Measurements from ENCODE around the gene UGT1A9.

UGT1A9 gene

DNA sequence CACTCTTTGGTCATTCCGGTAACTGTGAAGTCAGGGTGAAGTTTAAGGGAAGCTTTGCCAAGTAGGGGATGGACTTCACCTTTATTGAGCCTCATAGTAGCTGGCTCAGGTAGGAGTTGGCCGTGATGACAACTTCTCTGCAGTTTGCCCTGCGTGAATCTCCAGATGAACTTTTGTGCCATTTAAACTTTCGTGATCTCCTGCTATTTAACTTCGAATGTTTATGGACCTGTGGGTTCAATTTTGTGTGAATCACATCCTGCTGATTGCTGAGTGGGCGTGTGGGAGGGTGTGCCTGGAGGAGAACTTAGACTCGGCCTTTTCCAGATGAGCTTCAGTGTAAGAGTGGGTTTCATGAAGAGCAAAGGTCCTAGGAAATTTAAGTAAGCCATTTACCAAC is 92.6 kb downstream of the UGT1A9 start:
- peak in 1 of 2 donors; percentile 12 for DNase-seq

DNA sequence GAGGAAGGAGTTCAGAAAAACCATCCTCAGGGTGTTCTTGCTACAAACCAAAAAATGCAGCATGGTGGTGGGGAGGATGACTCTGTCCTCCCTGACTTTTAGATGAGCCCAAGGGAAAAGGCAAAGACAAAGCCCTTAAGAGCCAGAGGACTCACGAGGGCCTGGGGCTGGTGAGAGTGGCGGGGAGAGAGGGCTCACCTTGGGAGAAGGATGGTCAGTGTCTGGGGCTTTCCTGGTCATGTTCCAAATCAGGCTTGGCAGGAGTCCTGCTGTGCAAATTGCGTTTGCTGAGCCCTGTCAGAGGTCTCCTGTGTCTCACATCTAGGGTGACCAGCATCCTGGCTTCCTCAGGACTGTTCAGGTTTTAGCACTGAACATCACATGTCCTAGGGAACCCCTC is 93.1 kb downstream of the UGT1A9 start:
- no peak for DNase-seq

DNA sequence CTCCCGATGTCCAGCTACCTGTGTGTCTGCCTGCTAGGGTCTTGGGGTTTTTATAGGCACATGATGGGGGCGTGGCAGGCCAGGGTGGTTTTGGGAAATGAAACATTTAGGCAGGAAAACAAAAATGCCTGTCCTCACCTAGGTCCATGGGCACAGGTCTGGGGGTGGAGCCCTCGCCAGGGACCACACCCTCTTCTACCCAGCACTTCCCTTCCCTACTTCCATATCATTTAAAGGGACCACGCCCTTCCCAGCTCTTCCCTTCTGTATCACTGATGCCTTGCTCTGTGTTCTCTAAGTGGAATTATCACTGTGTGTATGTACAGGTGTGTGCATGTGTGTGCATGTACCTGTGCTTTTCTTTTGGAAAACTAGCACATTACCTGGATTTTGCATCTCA is 94.7 kb downstream of the UGT1A9 start:
- no peak for DNase-seq

DNA sequence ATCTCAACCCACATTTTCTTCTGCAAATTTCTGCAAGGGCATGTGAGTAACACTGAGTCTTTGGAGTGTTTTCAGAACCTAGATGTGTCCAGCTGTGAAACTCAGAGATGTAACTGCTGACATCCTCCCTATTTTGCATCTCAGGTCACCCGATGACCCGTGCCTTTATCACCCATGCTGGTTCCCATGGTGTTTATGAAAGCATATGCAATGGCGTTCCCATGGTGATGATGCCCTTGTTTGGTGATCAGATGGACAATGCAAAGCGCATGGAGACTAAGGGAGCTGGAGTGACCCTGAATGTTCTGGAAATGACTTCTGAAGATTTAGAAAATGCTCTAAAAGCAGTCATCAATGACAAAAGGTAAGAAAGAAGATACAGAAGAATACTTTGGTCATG is 96.4 kb downstream of the UGT1A9 start:
- no peak for DNase-seq

DNA sequence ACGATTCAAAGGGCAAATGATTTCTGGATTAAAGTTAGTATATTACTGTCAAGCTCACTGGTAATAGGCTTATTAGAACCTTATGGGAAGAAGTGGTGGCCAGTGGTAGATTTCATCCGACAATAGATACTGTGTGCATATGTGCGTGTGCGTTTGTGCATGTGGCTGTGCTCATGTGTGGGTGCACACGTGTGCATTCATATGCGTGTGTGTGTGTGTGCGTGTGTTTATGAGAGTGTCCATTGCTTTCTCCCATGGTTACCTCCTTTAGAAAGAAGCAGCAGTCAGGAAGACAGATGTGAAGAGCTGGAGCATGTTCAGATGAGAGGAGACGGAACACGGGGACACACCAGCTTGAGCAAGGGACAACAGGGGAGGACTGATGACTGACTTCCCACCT is 97.6 kb downstream of the UGT1A9 start:
- no peak for DNase-seq

DNA sequence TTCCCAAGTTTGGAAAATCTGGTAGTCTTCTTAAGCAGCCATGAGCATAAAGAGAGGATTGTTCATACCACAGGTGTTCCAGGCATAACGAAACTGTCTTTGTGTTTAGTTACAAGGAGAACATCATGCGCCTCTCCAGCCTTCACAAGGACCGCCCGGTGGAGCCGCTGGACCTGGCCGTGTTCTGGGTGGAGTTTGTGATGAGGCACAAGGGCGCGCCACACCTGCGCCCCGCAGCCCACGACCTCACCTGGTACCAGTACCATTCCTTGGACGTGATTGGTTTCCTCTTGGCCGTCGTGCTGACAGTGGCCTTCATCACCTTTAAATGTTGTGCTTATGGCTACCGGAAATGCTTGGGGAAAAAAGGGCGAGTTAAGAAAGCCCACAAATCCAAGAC is 100.5 kb downstream of the UGT1A9 start:
- DNase-seq: no peak

DNA sequence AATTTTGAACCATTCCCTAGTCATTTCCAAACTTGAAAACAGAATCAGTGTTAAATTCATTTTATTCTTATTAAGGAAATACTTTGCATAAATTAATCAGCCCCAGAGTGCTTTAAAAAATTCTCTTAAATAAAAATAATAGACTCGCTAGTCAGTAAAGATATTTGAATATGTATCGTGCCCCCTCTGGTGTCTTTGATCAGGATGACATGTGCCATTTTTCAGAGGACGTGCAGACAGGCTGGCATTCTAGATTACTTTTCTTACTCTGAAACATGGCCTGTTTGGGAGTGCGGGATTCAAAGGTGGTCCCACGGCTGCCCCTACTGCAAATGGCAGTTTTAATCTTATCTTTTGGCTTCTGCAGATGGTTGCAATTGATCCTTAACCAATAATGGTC is 100.9 kb downstream of the UGT1A9 start:
- DNase-seq: no peak

DNA sequence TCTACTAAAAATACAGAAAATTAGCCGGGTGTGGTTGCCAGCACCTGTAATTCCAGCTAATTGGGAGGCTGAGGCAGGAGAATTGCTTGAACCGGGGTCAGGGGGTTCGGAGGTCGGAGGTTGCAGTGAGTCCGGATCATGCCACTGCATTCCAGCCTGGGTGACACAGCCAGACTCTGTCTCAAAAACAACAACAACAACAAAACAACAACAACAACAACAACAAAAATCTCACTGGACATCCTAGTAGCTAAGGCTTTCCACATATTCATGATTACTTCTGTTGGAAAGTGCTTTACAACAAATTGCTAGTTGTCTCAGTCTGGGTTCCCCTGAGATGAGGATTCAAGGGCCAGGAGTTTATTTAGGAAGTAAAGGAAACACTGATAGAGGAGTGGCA is 102.2 kb downstream of the UGT1A9 start:
- no peak for DNase-seq

DNA sequence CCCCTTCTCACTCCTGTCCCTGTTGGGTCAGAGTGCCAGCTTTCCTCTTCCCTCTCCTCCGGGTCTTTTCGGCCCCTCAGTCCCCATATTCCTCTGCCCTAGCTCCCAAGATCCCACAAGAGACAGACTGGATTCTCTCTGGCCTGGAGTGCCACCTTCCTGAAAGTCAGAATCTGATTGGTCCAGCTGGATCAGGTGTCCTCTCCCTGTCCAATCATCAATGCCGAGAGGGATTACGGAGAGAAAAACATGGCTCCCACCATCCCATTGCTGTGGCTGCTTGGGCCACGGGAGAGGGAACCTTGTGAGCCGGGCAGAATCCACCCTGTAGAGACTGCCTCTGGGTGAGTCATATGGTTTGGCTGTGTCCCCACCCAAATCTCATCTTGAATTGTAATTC is 103.7 kb downstream of the UGT1A9 start:
- DNase-seq: no peak

DNA sequence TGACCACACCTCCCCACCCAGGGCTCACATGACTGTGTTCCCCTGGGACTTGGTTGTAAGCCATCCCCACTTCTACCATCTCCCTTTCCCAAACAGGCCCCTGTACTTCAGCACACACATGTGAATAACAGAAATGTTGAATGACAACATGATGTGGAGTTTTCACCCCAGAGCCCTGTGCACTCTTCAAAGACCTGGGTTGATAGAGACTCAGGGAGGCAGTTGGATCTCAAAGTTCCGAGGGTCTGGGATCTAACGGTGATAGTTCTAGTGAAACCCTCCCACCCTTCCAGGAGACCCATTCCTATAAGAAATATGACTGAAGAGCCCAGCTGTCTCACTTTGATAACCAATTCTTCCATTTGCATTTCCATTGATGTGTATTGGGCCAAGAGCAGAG is 106.3 kb downstream of the UGT1A9 start, which contains the start of gene MROH2A:
TSS of gene MROH2A (plus strand) at position 301 of the 400 bp plus-strand sequence. CDS start 1,029 bp downstream, outside the sequence.
- no peak for DNase-seq

DNA sequence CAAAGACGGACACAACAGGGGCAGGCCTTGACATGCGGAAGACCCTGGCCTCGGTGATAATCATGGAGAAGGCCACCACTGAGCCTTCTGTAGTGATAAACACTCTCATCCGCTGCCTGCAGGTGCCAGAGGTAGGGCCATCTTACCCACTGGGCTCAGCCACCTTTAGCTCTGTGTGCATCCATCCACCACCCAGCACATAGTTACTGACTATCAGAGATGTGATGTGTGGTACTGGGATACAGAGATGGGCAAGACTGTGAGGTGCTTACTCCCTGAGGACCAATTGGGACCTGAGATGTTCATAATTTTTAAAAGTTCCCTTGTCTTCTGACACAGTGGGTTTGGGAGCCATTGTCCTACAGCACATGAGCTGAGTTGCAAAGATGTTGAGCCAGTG is 108.0 kb downstream of the UGT1A9 start:
- no peak for DNase-seq

DNA sequence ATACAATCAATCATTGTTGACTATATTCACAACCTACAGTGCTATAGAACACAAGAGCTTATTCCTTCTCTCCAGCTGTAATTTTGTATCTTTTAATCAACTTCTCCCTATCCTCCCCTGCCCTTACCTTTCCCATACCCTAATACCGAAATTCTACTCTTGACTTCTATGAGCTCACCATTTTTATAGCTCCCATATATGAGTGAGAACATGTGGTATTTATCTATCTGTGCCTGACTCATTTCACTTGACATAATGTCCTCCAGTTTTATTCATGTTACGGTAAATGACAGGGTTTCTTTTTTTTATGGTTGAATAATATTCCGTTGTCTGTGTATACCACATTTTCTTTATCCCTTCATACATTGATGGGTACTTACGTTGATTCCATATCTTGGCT is 109.1 kb downstream of the UGT1A9 start:
- DNase-seq: no peak

DNA sequence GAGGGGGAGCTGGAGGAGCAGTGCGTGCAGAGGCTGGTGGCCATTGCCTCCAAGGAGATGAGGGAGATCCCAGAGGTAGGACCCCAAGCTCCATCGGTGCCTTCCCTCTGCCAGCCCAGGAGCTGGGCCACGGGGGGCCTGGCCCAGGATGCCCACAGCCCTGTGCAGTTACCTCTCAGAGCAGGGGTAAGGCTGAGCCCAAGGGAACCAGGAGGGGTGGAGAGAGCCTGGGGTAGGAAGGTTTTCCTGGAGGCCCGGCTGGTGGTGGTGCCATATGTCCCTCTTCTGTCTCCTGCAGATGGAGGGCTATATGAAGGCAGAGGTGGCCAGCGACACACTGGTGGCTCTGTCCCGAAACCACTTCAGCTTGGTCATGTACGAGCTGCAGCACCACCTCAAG is 117.9 kb downstream of the UGT1A9 start:
- no peak for DNase-seq

DNA sequence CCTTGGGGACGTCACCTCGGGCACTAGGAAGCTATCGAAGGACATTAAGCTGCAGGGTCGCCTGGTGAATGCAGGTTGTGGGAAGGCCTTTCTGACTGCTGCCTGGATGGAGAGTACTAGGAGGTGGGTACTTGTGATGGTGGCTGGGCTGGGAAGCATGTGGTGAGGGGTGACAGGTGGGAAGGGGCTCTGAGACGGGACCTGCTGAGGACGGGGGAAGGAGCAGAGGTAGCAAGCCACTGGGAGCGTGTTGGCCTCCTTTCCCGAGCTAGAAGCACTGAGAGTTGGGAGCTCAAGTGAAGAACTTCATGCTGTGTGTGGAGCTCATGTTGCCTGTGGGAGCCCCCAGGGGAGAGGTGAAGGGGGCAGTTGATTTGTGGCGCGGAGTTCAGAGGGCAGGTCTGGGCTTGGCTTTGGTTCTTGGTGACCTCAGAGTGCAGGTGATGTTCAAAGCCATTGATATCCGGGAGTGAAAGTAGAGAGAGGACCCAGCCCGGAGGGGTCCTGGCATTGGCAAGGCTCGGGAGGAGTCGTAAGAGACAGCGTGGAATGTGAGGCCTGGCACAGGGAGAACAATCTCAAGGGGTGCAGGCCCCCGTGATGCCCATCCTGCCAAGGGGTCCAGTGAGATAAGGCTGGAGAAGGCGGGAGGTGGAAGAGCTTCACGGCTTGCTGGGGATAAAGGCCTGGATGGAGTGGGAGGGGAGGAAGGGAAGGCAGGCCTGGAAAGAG is 119.6 kb downstream of the UGT1A9 start:
- DNase-seq: no peak

DNA sequence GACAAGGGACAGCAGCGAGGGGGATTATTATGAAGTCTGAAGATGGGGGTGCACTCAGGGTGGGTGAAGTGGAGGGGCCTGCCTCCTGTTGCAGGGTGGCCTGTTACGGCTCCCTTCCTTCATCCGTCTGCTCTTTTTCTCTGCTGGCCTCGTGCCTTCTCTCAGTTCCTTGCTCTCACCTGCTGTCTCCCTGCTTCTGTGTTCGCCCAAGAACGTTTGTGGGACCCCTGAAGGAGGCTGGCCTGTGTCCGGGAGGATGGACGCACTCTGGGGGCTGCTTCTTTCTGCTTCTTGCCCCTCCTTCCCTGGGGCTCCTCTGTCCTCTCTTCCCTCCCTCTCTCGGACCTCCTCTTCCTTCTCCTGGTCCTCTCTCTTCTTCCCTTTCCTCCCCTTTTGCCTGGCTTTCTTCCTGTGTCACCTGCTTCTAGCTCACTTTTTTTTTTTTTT is 120.2 kb downstream of the UGT1A9 start:
- DNase-seq: no peak

DNA sequence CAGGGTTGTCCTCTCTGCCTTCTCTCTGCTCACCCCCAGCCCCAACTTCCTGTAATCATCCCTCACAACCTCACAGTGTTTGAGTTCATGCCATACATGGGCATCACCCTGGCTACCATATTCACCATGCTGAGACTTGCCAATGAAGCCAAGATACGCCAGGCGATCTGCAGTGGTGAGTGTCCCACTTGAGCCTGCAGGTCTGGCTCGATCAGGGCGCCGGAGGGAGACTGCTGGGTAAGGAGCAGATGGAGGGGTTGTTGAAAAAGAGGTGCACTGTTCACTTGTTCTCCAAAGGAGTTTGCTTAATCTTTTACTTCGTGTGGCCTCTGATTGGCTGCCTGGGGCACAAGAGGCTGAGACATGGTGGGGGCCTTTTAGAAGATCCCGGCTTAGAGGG is 121.0 kb downstream of the UGT1A9 start:
- no peak for DNase-seq

DNA sequence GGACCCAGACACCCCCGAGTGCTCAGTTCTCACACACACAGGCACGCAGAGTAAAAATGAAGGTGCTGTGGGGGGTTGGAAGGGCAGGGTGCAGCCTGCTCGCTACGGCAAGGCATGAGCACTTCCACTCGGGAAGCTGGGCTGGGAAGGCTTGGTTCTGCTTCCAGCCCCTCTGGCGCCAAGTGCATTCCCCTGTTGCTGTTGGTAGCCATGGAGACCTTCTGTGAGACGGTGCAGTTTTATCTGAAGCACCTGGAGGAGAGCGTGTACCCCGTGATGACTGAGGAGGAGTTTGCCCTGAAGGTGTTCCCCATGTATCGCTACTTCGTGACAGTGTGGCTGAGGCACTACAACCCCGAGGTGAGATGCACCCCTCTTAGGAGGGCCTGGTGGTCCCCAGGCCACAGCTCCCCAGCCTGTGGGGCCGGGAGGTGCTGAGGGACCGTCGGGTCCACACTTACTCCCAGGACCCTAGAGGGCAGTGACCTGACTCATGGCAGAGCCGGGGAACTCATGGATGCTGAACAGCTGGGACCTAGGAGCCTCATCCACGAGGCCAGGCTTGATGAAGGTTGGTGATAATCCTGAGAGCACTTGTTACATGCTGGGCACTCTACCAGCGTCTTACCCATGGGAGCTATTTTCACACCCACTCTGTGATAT is 121.9 kb downstream of the UGT1A9 start:
- no peak for DNase-seq

DNA sequence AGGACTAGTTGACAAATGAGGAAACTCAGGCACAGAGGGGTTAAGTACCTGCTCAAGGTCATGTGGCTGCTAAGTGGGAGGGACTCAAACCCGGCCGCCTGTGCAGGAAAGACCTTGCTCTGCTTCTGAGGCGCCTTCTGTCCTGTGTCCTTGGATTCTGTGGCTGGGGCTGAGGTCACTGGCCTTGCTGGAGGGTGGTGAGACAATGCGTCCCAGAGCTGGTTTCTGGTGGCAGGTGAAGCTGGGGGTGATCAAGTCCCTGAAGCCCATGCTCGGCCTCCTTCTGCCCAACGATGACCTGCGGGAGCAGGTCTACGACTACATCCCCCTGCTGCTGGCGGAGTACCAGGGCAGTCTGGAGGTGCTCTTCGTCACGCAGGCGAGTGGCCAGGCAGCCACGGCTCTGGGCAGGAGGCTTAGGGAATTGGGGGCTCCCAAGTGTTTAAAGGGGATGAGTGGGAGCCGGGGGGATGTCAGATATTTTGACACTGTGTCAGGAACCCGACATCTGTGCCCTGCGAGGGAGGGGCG is 122.5 kb downstream of the UGT1A9 start:
- DNase-seq: no peak

DNA sequence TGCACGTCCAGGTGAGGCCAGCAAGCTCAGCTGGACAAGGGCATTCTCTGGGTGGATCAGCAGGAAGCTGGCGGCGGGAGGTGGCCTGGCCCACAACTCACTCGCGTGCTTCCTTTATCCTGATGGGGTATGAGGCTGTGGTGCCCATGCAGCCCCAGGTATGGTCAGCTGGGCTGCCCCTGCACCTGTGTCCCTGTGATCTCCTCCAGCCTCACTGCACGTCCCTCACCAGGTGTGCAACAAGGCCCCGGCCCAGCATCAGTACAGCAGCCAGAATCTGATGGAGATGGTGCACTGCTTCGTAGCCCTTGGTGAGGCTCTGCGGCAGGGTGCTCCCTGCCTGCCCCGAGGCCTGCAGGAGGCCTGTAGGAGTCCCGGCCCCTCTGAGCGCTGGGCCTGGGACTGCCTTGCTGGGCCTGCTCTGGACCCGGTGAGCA is 124.1 kb downstream of the UGT1A9 start:
- DNase-seq: no peak

DNA sequence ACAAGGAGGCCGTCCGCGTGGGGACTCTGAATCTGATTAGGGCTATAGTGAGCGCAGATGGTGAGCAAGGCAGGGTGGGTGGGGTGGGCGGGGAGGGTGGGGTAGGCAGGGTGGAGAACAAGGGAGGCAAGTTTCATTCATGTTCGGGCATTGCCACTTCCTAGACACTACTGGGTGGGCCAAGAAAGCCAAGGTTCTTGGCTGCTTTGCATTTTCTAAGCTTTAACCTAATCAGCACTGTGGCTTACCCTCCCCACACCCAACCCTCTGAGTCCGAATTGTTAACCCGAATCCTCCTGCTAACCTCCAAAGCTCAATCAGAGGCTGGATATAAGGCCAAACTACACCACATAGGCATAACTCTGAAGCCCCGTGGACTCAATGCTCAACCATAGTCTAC is 124.6 kb downstream of the UGT1A9 start:
- DNase-seq: no peak

DNA sequence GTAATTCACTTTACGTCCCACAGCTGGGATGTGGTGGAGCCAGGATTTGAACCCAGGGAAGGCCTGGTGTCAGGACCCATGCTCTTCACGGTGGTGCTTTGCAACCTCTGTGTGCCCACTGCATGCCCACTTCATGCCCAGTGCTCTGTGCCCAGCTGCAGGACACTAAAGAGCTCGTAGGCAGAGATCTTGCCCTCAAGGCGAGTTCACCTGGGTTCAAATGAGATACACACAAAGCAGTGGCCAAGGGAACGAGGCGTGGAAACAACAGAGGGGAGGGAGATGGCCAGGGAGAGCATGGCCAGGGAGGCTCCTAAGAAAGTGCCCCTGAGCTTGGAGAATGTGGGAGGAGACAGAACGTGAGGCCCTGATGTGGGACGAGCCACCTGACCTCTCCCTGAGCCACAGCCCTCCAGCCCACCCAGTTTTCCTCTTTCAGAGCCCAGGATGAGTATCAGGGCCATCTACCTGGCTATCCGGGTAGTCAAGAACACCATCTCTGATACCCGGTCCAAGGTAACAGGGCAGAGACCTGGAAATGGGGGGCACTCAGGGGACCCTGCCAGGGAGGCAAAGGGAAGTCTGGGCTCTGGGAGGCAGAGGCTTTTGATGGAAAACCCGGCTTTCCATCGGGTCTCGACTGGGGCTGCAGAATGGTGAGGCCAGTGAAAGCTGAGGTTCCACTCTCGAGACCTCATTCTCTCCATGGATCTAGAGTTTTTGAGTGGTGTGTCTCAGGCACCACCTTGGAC is 126.8 kb downstream of the UGT1A9 start:
- DNase-seq: no peak

DNA sequence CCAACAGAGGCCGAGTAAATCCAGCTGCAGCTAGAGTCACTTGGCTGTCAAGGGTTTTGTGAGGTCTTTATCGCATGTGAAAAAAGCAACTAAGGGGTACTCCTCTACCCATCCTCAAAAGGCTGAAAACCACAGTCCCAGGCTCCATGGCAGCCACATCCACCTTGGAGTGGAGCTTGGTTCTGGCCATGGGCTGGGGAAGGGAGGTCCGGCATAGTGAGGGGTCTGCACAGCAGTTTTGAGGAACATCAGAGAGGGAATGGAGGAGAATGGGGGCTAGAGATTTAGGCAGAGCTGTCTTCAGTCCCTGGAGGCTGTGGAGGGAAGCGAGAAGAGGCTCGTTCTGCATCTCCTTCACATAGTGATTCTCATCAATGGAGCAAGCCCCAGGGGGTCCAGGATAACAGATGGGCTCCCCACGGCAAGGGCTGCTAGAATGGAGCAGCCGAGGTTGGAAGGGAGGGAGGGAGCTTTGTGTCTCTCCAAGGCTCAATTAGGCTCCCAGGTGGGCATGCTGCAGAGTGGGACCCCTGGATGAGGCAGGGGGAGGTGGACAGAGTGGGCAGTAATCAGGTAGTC is 127.5 kb downstream of the UGT1A9 start:
- DNase-seq: no peak

DNA sequence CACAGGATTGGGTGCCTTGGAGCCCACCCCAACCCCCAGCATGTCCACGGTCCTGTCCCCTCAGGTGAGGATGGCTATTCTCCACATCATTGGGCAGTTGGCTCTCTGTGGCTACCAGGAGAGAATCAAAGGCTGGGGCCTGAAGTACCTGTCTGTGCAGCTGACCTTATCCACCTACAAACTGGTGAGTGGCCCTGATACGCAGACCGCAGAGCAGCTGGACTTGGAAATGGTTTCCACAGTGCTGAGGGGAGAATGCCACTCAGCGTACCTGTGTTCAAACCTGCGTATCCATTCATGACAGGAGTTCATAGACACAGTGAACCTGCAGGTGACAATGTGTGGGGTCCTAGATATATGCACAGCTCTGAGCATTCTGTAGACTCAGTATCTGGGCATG is 128.0 kb downstream of the UGT1A9 start:
- DNase-seq: no peak

All from inflammatory macrophage (primary cell).